HG03442 (cell line): ENCODE results near the gene TBCD.

ENCODE experiments used
- ATAC-seq: cut with Tn5 transposase; IDR thresholded peaks from one replicate; pipeline ENCODE4 v1.9.1; 2021; ENCODE audit warnings: mild to moderate bottlenecking, moderate library complexity; ENCODE audit not compliant: unreplicated experiment

Gene TBCD

DNA sequence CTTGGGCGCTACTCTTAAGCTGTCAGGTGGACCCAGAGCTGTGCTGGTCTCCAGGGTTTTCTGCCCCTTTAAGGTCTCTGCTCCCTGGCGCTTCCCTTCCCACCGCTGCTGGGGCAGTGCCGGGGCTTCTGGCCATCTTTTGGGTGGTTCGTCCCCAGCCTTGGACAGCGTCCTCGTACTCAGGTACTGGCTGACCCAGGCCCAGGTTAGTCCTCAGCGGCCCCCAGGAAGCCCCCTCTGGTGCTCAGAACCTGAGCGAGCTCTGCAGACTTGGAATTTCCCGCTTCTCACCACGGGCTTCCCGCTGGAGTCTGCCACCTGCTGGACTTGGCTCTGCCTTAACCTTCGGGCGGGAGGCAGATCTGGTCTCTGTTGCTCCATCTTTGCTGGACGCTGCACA is 182.0 kb downstream of the TBCD start:
- no peak for ATAC-seq

DNA sequence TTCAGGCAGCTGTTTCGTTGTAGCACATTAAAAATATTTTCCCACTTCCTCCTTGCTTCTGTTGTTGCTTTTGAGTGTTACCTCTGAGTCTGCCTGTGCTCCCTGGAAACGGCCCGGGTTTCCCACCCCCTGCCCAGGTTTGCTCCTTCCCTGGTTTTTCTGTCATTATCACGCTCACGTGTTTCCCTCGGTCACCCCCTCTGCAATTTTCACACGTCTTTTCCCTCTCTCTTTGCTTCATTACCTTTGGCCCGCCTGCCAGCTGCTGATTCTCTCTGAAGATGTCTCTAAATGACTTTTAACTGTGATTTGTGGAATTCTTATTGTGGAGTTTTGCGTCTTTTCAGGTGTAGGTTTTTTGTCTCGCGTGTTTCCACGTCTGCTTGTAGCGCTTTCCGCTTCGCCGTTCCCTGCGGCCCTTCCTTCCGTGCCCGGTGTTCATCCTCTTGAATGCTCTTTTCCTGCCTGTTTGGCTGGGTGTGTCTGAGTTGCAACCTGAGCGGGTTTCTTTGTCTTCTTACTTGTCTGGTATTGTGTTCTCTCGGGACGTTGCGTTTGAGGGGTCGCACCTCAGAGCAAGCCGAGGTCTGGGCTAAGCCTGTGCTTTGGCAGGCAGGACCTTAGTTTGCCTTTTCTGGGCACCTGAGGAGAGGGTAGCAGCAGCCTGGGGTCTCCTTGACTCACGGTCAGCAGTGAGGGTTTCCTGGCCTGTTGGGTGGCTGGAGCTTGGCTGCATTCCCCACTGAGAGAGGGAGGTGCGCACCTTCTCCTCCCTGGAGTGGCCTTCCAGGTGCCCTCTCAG is 184.3 kb downstream of the TBCD start:
- no peak for ATAC-seq

DNA sequence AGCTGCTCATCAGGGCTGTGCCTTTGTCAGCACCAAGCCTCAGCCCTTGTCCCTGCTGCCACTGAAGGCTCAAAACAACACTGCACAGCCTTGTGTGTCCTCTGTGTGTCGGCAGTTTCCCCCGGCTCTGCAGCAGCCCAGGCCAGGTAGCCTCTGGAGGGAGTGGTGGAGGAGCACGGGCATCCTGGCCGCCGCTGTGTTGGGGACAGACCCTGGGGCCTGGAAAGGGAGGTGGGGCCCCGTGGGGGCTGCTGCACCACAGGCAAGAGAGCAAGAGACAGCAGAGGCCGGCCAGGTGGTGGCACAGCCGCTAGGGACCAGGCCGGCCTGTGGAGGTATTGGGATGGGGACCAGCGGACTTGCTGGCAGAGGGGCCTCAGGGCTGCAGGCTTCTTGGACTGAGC is 184.9 kb downstream of the TBCD start:
- ATAC-seq, result no peak

DNA sequence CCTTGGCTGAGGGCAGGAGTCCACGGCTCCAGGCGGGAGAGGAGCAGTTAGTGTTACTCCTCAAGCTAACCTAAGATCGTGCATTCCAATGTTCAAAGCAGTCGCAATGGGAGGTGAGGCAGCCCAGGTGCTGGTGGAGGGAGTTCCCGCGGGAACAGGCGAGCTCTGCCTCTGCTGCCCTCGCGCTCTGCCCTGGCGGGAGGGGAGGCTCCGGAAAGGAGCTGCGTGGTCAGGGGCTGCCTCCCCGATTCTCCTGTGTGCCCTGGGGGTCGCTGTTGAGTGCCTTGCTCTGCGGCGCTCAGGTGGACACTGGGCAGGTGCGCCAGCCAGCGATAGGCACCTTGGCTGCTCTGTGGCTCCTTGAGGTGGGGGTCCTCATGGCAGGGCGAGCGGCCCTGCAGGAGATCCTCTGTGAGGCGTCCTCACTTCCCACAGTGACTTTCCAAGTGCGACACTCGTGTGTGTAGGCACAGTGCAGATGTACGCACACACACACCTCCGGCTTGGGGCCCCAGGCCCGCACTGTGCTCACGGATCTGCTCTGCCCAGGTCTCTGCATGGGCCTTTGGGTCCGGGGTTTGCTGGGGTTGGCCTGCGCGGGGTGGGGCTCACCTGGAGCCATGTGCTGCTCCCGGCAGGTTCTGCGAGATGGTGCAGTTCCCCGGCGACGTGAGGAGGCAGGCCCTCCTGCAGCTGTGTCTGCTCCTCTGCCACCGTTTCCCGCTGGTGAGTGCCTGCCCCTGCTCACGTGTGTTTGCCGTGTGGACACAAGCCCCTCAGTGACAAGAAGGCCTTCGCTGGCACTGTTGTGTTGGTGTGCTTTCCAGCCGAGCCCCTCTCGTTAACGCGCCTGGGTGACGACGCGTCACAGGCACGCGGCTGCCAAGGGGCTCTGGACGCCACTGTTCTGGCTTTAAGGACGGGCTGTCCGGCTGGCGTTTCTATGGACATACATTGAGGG is 185.8 kb downstream of the TBCD start:
- ATAC-seq, result no peak

DNA sequence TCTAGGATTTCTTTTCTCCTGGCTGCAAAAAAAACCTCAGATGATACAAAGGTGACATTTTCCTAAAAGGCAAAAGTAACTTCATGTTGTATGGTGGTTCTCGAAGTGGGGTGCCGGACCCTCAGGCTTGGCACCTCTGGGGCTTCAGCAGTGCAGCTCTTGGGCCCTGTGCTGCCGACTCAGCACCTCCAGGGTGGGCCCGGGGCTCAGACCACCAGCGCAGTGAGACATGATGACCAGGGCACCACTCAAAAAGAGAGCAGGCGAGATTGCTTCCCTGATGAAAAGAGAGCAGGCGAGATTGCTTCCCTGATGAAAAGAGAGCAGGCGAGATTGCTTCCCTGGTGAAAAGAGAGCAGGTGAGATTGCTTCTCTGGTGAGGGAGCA is 186.6 kb downstream of the TBCD start:
- ATAC-seq, result no peak

DNA sequence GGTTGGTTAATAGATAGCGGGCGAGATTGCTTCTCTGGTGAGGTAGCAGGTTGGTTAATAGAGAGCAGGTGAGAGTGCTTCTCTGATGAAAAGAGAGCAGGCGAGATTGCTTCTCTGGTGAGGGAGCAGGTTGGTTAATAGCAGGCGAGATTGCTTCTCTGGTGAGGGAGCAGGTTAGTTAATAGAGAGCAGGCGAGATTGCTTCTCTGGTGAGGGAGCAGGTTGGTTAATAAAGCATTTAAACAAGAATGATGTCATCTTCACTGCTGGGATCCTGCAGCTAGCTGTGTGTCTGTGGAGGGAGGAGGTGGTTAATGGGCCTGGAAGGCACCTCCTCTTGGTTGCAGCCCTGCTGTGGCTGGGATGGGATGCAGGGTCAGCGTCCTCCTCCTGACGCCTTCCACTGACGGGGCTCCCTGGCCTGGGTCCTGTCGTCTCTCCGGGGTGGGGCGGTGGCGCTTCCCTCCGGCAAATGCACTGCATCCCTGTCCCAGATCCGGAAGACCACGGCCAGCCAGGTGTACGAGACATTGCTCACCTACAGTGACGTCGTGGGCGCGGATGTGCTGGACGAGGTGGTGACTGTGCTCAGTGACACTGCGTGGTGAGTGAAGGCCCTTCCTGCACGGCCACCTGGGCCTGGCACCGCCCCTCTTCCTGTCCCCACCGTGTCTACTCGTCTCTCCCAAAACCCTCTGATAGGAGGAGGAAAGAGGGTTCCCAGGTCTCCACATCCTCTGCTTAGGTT is 187.2 kb downstream of the TBCD start:
- ATAC-seq, result no peak

DNA sequence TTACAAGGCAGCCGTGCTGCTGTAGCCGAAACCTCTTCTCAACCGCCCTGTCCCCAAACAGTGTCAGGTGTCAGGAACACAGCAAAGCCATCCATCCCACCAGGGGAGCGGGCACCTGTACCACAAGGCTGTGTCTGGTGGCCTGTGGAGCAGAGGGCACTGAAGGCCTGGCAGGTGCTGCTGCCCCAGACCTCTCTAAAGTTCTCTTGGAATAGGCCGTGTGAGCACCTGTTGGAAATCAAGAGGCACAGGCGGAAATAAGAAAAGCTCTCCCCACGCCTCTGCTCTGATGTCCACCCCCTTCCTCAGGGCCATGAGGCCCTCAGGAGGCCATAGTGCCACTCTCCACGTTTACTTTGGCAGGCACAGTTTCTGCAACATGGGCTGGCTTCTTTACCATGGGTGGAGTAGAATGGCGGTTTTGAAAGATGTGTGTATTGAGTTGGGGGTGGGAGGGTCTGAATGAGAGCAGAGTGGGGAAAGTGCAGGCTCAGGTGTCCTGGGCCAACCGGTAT is 187.8 kb downstream of the TBCD start:
- ATAC-seq, result no peak

DNA sequence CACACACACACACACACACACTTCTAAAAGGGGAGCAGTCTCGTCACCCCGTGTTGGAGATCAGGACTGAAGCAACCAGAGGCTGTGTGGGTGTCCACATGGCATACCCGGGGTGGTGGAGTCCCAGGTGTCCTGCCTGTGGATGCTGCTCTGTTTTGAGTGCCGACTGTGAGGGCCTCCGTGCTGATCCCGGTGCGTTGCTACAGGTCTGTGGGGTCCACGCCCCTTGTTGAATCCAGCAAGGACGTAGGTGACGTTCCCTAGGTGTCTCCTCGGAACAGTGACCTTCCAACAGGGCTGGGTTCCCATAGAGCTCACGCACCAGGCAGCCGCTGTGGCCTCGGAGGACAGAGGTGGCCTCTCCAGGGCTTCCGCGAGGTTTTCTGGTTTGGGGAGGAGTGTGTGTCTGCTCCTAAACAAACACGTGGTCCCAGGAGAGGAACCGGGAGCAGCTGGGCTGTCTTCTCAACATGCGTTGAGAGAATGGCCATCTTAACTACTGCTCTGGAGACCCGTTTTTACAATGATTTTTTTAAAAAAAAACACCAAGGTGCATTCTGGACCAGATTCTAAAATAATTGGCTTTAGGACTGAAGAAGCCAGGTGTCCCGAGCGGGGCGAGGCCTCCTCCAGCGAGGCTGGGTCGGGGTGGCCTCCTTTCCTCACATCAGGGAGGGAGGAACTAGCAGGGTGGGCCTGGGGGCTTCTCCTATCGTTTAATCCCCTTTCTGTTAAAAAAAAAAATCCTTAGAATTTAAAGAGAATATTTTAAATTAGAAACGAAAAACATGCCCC is 188.6 kb downstream of the TBCD start:
- ATAC-seq, result no peak

DNA sequence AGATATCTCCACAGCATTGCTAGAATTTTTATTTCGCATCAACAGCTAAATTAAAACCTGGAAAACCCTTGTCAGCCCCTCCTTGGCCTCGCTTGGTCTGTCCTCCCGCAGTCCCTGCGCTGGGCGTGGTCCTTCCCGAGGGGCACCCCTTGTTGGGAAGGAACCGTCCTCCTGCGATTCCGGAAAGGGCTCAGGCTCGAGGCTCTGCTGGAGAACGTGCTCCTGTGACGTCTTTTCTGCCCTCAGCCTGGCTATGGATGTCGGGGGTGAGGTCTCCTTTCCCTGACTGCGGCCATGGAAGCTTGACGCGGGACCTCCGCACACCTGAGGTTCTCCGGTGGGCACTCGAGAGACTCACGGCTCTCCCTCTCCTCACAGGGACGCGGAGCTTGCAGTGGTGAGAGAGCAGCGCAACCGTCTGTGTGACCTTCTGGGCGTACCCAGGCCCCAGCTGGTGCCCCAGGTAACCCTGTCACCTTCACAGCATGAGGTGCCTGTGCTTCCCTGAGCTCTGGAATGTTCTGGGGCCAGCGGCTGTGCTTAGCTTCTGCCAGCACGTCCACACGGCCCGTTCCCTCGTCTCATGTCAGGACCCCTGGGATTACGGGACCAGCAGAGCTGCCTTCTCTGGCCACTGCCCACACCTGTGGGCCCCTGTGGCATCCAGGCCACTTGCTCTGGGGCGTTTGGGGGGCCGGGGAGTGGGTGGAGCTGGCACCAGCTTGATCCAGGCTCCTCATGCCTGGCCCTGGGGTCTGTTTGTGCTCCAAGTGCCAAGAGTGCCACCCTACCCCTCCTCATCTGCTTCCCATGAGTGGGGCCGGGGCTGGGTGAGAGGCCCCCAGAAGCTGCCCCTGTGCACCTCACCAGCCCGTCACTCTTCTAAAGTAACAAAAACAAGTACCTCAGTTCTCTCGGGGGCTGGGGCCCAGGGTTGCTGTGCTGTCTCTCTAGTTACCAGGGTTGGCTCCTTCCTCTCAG is 189.4 kb downstream of the TBCD start:
- no peak for ATAC-seq

DNA sequence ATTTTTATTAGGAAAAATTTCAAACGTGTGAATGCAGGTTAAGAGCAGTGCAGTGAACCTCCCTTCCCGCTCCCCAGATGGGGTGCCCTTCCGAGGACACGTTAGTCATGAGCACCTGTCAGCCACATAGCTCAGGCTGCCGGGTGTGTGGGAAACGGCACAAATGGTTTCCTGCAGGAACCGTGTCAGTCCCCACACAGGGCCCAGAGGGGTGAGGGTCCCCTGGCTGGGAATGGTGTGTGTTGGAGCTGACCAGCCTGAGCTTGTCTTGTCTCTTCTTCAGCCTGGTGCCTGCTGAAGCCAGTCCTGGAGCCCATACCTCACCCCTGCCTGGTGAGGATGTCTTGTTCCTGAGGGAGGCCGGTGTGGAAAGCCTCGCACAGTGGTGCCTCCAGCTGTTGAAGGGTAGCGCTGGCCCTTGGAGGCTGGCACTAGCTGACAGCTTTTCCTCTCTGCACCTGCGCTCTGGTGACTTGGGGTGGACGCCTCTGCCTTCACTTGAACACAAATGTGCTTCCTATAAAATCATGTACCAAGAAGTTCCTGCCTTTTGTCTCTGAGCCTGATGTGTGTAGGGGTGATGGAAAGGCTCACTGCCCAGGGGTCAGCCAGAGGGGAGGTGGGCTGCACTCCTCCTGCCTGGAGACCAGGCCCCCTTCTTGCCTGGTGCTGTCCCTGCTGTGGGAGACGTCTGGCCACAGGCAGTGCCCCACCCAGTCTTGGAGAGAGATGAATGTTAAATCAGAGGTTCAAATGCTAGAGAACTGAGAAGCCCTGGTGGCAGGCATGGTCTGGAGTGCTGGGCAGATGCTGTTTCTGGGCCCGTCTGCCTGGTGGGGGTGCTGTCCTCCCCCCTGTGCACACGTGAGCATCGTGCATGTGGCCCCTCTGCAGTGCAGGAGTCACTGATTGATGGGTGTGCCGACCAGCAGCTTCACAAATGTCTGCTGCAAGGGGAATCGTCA is 190.6 kb downstream of the TBCD start:
- no peak for ATAC-seq

DNA sequence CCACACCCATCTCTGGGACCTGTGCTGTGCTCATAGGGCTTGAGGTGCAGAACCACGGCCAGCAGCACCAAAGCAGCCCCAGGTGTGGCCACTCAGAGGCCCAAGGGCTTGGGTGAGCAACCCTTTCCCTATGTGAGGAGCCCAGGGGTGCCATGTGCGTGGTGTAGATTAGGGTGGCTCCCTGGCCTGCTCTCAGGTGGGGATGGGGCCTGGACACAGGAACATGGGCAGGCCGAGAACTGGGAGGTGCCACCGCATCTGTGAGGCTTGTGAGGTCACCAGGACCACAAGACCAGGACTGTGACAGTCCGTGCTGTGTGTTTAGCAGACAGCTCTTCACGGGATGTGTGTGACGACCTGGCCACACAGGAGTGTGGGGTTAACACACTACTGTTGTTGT is 191.5 kb downstream of the TBCD start:
- ATAC-seq, result no peak

DNA sequence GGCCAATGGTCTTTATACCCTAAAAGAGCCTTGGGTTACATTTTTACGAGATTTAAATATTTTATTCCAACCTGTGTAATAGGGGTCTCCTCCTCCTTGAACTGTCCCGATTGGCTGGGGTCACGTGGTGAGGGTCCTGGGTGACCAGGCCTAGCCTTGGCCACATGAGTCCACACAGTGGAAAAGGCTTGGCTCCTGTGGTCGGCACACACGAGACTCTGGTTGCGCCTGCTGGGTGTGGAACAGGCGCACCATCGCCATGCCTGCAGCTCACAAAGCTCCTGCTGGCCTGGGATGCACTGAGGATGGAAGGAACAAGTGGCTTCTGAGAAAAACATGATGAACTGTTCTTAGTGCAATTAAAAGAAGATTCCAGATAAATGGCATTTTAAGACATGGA is 191.9 kb downstream of the TBCD start:
- no peak for ATAC-seq

DNA sequence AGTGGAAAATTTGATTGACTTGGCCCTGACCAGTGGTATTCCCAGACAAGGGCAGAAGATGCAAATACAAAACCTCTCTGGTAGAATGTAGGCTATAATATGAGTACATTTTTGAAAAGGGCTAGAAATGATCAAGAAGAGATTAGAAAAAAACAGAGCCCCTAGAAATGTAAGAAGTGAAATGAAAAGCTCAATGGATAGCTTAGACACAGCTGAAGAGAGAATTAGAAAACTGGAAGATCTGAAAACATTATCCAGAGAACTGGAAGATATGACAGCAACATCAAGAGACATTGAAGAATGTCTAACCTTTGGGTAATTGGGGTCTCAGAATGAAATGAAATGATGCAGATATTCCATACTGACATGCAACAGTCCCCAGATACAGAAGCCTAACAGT is 193.1 kb downstream of the TBCD start:
- ATAC-seq, result no peak

DNA sequence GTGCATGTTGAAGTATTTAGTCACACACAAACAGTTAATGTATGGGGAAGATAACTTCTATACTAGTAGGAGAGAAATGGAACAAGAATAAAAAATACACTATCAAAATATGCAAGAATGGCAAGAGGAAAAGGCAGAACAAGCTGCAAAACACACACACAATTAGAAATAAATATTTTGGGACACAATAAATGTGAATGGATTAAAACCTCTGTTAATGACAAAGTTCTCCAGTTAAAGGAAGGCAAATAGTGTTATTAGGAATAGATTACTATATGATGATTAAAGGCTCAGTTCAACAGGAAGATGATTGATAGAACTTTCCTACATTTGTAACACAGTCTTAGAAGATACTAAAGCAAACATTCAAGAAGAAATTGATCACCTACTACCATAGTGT is 194.2 kb downstream of the TBCD start:
- ATAC-seq, result no peak

DNA sequence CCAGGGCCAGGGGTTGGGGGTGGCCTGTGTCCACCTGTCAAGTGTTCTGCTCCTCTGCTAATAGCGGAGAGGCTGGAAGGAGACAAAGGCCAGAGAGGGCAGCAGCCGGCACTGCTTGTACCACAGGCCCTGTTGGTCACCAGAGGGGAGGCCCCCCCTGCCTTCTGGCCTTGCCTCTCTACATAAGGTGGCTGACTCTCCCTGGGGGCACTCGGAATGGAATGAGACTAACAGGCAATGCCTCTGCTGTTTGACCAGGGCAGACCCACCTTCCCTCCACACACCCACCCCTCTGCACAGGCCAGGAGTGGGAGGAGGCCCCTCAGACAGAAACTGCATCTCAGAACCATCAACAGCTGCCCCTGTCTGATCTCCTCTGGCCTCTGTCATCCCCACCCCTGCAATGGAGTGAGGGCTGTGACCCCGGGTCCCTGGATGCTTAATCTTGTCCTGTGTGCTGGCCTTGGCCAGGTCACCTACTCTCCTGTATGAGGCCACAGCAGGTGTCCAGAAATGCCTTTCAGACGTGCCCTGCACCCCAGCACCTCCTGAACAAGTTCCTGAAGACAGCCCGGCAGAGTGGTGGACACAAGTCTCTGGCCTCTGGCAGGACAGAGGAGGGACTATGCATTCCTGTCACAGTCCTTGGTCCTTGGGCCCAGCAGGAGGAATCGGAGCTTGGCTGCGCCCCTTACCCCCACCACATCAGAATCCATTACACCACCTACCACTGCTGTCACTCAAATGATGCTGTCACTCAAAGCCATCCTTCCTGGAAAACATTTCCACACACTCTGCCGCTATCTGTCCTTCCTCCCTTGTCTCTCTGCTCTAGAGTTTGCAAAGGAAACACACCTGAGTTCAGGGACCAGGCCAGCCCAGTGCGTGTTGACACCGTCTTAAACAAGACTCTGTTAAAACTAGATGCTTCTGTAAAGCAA is 195.5 kb downstream of the TBCD start:
- ATAC-seq, result no peak

DNA sequence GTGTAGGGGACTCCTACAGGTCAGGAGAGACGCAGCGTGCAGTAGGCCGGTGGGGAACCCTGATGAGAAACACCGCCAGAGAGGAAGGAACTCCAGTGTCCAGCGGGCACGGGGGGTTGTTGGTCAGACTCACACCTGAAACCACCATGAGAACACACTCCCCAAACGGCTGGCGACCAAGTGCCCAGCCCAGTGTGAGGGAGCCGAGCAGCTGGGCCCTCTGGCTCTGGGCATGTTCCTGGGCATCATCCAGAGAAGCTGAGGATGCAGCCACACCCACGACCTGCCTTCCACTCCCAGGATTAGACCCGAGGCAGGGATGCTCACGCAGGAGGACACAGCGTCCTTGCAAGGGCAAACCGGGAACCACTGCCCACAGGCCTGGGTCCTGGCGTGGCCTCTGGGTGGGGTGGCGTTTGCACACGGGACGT is 196.2 kb downstream of the TBCD start:
- no peak for ATAC-seq

DNA sequence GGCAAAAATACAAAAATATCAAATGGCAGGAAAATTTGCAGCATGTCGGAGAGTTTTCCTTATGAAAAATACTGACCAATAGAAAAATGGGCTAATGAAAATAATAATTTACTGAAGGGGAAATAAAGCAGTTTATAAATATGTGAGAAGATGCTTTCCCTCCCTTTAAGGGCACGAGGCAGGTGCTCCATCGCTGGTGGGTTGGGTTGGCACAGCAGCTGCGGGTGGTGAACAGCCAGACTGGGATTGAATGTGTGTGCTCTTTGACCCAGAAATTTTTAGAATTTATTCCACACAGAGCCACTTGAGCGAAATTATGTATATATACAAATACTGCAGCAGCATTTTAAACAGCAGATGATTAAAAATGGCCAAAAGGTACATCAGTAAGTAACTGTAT is 197.1 kb downstream of the TBCD start:
- no peak for ATAC-seq
